Activated CD4-positive, CD25-positive, alpha-beta regulatory T cell (primary cell): ENCODE data around the gene GLDC.
"Not testable (repeated sequence)": the region's sequence is repeated elsewhere in the genome, so short reads cannot be mapped to it uniquely, and the experiment has no call there.

Source experiments
- DNase-seq, 4 experiments: peaks; one replicate each; lab custom pipeline; 2025; lab: John Stamatoyannopoulos, UW

Gene GLDC

GRCh38 chr9:6566409-6567139 lies 79.0 kb downstream of the GLDC start:
- peak in 1 of 4 experiments; percentile 22 for DNase-seq

GRCh38 chr9:6565312-6565711 lies 80.2 kb downstream of the GLDC start:
- DNase-seq: no peak

DNA sequence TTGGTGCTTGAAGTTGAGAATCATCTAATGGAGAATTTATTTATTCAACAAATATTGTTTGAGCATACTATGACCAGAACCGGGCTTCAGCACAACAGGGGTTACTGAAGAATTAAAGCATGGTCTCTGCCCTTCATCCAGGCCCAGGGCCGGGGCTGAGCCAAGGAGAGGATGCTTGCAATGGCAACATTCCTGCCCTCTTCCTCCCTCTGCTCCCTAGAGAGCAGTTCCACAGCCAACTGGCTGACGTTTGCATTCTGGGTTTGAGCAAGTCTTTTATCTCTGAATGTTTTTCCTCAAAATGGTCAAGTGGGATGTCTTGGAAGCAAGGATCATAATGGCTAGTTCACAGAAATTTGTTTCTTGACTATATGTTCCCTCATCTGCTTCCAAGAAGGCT lies 80.7 kb downstream of the GLDC start:
- DNase-seq: no peak

DNA sequence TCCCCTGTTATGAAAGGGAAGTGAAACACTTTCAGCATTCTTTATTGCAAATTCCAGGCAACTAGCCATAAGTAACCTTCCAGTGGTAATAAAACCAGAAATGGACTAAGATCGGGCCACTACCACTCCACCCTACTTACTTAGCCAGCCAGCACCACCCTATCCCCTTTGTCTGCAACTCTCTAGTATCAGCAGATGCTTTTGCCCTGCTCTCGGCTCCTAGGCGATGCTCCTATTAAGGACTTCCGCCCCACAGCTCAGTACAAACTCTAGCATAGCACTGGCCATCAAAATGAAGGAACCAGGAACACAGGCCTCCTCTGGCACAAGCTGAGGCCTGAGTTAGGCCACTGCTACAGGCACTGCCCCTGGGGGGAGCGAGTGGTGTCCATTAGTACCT lies 81.2 kb downstream of the GLDC start:
- no peak for DNase-seq

GRCh38 chr9:6562871-6563430 lies 82.6 kb downstream of the GLDC start:
- DNase-seq: no peak

DNA sequence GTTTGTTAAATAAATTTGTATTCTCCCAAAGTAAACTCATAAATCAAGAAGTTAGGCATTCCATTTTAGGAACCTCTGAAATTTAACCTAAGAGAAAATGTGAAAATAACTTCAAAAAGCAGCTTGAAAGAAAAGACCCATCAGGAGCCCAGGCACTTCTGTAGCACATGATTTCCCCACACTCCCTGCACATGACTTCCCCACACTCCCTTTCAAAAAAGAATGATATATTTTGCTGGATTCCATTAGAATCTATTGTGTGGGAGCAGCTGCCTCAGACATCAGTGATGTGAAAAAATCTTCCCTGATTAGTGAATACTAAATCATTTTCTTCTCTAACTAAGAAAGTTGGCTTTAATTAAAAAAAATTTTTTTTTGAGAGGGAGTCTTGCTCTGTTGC lies 83.3 kb downstream of the GLDC start:
- no peak for DNase-seq

- DNase-seq: no peak
Observed at GRCh38 chr9:6557883-6558616, 87.5 kb downstream of the GLDC start.

- no peak for DNase-seq
Observed at GRCh38 chr9:6553866-6554265, 91.7 kb downstream of the GLDC start.

DNA sequence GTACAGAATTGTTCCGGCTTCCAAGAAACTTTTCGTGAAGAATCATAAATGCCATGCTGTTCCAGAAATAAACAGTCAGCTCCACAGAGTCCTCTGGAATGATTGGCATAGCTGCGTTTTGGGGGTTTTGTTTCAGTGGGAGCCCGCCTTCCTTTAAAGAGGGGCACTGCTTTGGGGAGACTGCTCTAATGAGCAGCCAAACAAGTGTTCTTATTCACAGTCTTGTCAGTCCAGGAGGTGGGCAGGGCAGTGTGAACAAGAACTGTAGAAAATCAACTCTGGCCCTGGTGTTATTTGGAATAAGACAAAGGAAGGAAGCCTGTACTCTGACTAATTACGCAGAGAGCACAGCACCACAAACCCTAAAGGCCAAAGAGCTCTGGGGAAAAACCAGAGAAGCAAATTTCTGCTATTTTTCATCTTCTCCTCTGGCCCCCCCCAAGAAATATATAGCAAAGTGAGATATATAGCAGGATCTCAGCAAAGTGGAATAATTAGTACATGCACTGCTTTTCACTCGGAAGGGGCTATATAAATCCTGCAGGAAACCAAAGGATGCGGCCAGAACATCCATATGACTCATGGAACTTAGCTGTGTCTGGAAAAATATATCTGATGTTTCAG lies 92.9 kb downstream of the GLDC start:
- DNase-seq: no peak

- DNase-seq: no peak
Observed at GRCh38 chr9:6552033-6552432, 93.5 kb downstream of the GLDC start.

GRCh38 chr9:6551136-6551535 lies 94.4 kb downstream of the GLDC start:
- DNase-seq: no peak

DNA sequence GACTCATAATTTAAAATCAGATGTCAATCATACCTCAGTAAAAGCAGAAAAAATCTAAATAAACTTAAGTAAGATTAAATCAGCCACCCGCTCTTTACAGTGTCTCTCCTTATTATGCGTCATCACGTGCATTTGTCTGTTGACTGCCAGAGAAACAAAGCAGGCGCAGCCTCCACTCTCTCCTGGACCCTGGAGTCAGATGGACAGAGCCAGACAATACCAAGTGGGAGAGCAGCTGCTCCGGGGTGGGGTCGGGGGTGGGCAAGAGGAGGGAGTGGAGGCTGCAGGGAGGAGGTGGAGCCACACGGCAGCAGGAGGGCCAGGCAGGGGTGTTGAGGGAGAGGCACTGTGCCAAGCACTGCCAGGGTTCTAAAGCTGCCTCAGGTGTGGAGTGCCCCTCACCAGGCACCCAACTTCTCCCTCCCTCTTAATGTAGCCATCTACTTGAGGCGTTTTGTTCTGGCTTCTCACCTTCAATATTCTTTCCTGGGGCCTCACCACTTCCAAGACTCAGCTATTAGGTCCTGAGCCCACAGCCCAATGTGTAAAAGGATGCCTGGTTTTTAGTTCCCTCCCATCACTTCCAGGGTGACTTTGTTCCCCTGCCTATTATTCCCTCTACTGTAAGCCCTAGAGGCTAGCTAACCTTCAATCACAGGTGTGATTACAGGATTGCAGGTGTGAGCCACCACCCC lies 96.3 kb downstream of the GLDC start:
- DNase-seq: no peak

DNA sequence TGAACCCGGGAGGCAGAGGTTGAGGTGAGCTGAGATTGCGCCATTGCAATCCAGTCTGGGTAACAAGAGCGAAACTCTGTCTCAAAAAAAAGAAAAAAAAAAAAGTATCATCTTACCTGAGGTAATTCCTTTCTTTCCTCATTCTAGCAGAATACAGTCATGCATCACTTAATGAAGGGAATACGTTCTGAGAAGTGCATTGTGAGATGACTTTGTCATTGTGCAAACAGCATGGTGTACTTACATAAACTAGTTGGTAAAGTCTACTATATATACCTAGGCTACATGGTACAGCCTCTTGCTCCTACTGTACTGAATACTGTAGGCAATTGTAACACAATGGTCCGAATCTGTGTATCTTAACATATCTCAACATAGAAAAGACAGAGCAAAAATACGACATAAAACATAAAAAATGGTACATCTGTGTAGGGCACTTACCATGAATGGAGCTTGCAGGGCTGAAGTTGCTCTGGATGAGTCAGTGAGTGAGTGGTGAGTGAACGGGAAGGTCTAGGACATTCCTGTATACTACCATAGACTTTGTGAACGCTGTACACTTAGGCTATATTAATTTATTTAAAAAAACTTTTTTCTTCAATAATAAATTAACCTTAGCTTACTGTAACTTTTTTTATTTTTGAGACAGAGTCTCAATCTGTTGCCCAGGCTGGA lies 100.4 kb downstream of the GLDC start:
- DNase-seq: no peak

DNA sequence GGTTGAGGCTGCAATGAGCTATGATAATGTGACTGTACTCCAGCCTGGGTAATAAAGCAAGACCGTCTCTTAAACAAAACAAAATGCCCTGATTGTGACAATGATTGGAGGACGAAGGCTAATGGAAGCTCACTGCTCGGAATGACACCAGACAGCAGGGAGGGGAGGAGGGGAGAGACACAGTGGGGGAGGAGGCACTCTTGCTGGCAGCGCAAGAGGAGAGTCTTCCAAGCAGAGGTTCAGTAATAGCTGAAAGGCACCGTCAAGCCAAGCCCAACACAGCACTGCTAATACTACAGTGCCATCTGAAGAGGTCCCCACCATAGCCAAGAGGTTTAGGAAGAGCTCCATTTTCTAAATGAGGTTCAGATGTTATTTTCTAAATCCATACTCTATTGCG lies 102.3 kb downstream of the GLDC start:
- no peak for DNase-seq

DNA sequence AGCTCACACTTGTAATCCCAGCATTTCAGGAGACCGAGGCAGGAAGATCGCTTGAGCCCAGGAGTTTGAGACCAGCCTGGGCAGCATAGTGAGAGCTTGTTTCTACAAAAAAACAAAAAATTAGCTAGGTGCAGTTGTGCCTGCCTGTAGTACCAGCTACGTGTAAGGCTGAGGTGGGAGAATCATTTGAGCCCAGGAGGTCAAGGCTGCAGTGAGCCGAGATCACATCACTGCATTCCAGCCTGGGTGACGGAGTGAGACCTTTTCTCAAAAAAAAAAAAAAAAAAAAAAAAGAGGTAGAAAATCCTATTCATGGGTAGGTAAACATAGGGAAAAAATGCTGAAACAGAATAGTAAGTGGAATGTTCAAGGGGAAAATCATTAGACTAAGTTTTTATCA lies 102.9 kb downstream of the GLDC start:
- not testable (repeated sequence) for DNase-seq

DNA sequence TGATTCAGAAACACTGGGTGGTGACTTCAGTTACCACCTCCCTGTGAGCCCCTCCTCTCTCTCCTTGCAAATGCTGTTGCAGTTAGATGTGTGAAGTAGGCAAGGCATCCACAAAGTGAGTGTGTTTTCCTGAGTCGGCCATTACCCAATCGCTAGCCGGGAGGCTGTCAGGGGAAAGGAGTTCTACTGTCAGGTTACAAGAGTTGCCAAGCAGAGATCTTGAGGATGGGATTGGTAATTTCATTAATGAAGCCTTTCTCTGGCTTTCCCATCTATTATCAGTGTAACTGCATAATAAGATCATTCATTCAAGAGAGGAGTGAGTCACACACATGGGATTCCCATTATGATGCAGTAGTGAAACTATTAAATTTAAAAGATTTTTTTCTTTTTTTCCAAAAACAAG lies 106.9 kb downstream of the GLDC start:
- no peak for DNase-seq

GRCh38 chr9:6535594-6535993 lies 109.9 kb downstream of the GLDC start:
- no peak for DNase-seq

- no peak for DNase-seq
Observed at GRCh38 chr9:6525326-6526045, 120.0 kb downstream of the GLDC start.

- DNase-seq: no peak
Observed at GRCh38 chr9:6522263-6522662, 123.3 kb downstream of the GLDC start.

DNA sequence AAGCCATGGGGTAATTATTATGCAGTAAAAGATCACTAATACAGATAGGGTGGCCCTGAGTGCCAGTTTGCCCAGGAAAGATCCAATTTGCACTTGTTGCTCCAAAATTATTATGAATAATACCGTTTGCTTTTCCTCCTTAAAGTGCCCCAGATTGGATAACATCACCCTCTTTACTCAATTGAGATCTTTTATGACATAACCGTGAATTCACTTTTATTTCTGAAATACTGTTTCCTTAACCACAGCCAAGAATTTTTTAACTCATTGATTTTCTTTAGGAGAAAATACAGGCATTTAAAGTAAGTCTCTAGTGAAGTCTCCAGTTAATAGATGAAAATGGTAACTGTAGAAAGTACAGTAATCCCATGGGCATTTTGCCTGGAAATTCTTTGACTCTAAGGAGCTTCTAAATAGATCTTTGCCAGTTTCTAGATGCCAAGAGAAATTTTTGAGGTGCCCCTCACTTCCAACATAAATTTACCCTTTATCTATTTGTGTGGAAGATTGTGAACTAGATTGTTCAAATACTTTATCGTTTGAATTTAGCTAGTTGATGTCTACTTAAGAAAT lies 133.4 kb downstream of the GLDC start:
- DNase-seq: no peak

- no peak for DNase-seq
Observed at GRCh38 chr9:6506571-6506970, 139.0 kb downstream of the GLDC start.
